HepG2 (cell line): ENCODE measurements around the gene RIC3. TPM values are rescaled to one million over a fixed set of nuclear protein-coding genes. Genes with fewer than 3 reads are reported as not detected.

ENCODE experiments used
- ATAC-seq: fragments of 200-7000 bp; cut with Tn5 transposase; 3 replicates; pipeline ENCODE4 v1.9.1; 2020; ENCODE audit warnings: mild to moderate bottlenecking, moderate library complexity
- BruUV-seq: library from RNA; stranded (reverse); fragments of 400-500 nt; replicated peaks from 2 replicates; lab custom pipeline; 2021; lab: Mats Ljungman, UMichigan
- CTCF ChIA-PET: fragments of 300-600 bp; formaldehyde crosslinking; extraction: SDS; loops from one replicate; lab custom pipeline; 2021; ENCODE audit warnings: low total read pairs, inconsistent platforms, low intra/inter-chr PET ratio; lab: Yijun Ruan, JAX
- POLR2A ChIA-PET: fragments of 350-600 bp; sonication (Branson Sonifier 250); formaldehyde crosslinking; loops from one replicate; lab custom pipeline; 2020; ENCODE audit warnings: antibody characterized with exemption, inconsistent platforms; lab: Yijun Ruan, JAX
- DNase-seq: peaks from one replicate; pipeline ENCODE4 v3.0.0-alpha.2; 2015; ENCODE audit warnings: low spot score
- FAIRE-seq: peaks from 3 replicates; lab custom pipeline; 2011; peaks lifted over from hg19 to GRCh38; lab: Jason Lieb, UNC
- H2AFZ ChIP-seq: one replicate; pipeline ENCODE4 v1.6.1; 2011; ENCODE audit warnings: low read length, inconsistent platforms
- H3K27ac ChIP-seq: fragments of 300-600 bp; 3 replicates; pipeline ENCODE4 v1.8.0; 2011; ENCODE audit warnings: mixed run types, mild to moderate bottlenecking, mixed read lengths, low read length, inconsistent platforms; ENCODE audit not compliant: insufficient read depth; ENCODE audit errors: extremely low read length
- H3K27me3 ChIP-seq, 2 experiments: fragments of 200-600 bp in 1 of 2; 2 replicates in 1 of 2; 3 replicates in 1 of 2; pipeline versions ENCODE4 v1.6.0 to v1.8.0; 2011; ENCODE audit warnings: low read length in 2 of 2, mild to moderate bottlenecking in 2 of 2, moderate library complexity in 2 of 2, inconsistent platforms in 1 of 2; ENCODE audit not compliant: insufficient read depth in 2 of 2, control insufficient read depth in 1 of 2
- H3K36me3 ChIP-seq, 2 experiments: fragments of 200-600 bp in 1 of 2; replicated peaks in 1 of 2; 2 replicates in 1 of 2; 3 replicates in 1 of 2; pipeline versions ENCODE4 v1.5.1 to v1.8.0; 2011; ENCODE audit warnings: low read length in 2 of 2, inconsistent platforms in 1 of 2; ENCODE audit not compliant: insufficient read depth in 2 of 2, control insufficient read depth in 1 of 2
- H3K4me1 ChIP-seq: 2 replicates; pipeline ENCODE4 v1.5.1; 2012; ENCODE audit warnings: low read length, inconsistent platforms; ENCODE audit not compliant: insufficient read depth
- H3K4me2 ChIP-seq: 2 replicates; pipeline ENCODE4 v1.6.0; 2011; ENCODE audit warnings: low read depth, low read length, inconsistent platforms
- H3K4me3 ChIP-seq, 3 experiments: fragments of 200-600 bp in 1 of 3; sonication (generic), shearing (Covaris generic) in 1 of 3; replicated peaks in 1 of 3; 2 replicates each; pipeline ENCODE4 v1.5.1; 2011 to 2016; ENCODE audit warnings: low read length in 3 of 3, inconsistent platforms in 2 of 3, low read depth in 2 of 3, mild to moderate bottlenecking in 2 of 3, control low read depth in 1 of 3, mixed read lengths in 1 of 3; ENCODE audit not compliant: insufficient read depth in 1 of 3
- H3K79me2 ChIP-seq: one replicate; pipeline ENCODE4 v1.6.1; 2011; ENCODE audit warnings: low read length, inconsistent platforms; ENCODE audit not compliant: insufficient read depth
- H3K9ac ChIP-seq: 2 replicates; pipeline ENCODE4 v1.6.0; 2011; ENCODE audit warnings: mild to moderate bottlenecking, low read depth, low read length, inconsistent platforms; ENCODE audit not compliant: insufficient read depth
- H3K9me3 ChIP-seq: 2 replicates; pipeline ENCODE4 v1.5.1; 2012; ENCODE audit warnings: mild to moderate bottlenecking, low read length
- H4K20me1 ChIP-seq: 2 replicates; pipeline ENCODE4 v1.6.0; 2011; ENCODE audit warnings: inconsistent platforms, mild to moderate bottlenecking, low read length, moderate library complexity; ENCODE audit not compliant: insufficient read depth
- CCDC6 ChIP-seq: sonication (generic); formaldehyde crosslinking; IDR thresholded peaks from 2 replicates; pipeline ENCODE4 v1.8.1; 2022; ENCODE audit warnings: mild to moderate bottlenecking, missing genetic modification reagents, moderate library complexity
- DPF2 ChIP-seq: sonication (generic); formaldehyde crosslinking; IDR thresholded peaks from 2 replicates; pipeline ENCODE4 v1.4.0; 2020; ENCODE audit warnings: mild to moderate bottlenecking, low read depth, missing genetic modification reagents, borderline replicate concordance
- GLMP ChIP-seq: sonication (generic); formaldehyde crosslinking; IDR thresholded peaks from 2 replicates; pipeline ENCODE4 v1.9.0; 2021; ENCODE audit warnings: missing genetic modification reagents, mild to moderate bottlenecking, borderline replicate concordance
- NR2C2 ChIP-seq: sonication (generic); formaldehyde crosslinking; IDR thresholded peaks from 2 replicates; pipeline ENCODE4 v1.4.0; 2020; ENCODE audit warnings: missing genetic modification reagents, mild to moderate bottlenecking, moderate library complexity, borderline replicate concordance
- SRF ChIP-seq: IDR thresholded peaks from 2 replicates; pipeline ENCODE4 v1.6.1; 2011; ENCODE audit warnings: mild to moderate bottlenecking, low read depth, low read length, moderate library complexity
- TAF15 ChIP-seq: fragments of 200-400 bp; formaldehyde crosslinking; IDR thresholded peaks from one replicate; pipeline ENCODE4 v1.6.1; 2018; ENCODE audit warnings: mild to moderate bottlenecking, low read depth, low read length; ENCODE audit not compliant: poor library complexity, severe bottlenecking
- TRIM24 ChIP-seq: sonication (generic); formaldehyde crosslinking; IDR thresholded peaks from 2 replicates; pipeline ENCODE4 v1.8.0; 2022; ENCODE audit warnings: mild to moderate bottlenecking, missing genetic modification reagents
- ZNF770 ChIP-seq: sonication (generic); formaldehyde crosslinking; IDR thresholded peaks from 2 replicates; pipeline ENCODE4 v1.5.0; 2020; ENCODE audit warnings: mild to moderate bottlenecking, missing genetic modification reagents
- ZNF850 ChIP-seq: sonication (generic); formaldehyde crosslinking; conservative IDR thresholded peaks from 2 replicates; pipeline ENCODE4 v1.9.0; 2021; ENCODE audit warnings: mild to moderate bottlenecking, missing genetic modification reagents
- WGBS: methylation state at CpG from one replicate; pipeline ENCODE4 v1.1.6; 2017; ENCODE audit warnings: low lambda C conversion rate; 5-methylcytosine and 5-hydroxymethylcytosine counted together
- in situ Hi-C: cut with HindIII; loops from 2 replicates; pipeline ENCODE4 v1.10.0; 2017; ENCODE audit warnings: low pct_unique_long_range_greater_than_20kb; ENCODE audit not compliant: extremely low pct_ligation_motif_present
- intact Hi-C: fragments of 100-400 bp; cut with micrococcal nuclease; formaldehyde crosslinking; loops from one replicate; pipeline ENCODE4 v1.10.0; 2022; ENCODE audit not compliant: unreplicated experiment
- polyA plus RNA-seq, 8 experiments: library from polyadenylated mRNA; depleted of rRNA in 3 of 8; stranded (reverse) in 7 of 8; unstranded in 1 of 8; fragments of >200 nt; fragmentation: Illumina TruSeq in 4 of 8; extraction: Trizol in 4 of 8; gene quantifications; 2 replicates each; pipeline versions ENCODE4 v1.2.1 to v1.2.3, GENCODE V29; 2011 to 2016; ENCODE audit warnings: low read depth in 4 of 8, missing spikeins in 1 of 8, mixed read lengths in 1 of 8; ENCODE audit not compliant: insufficient read depth in 1 of 8
- total RNA-seq, 5 experiments: library from RNA; depleted of rRNA; stranded (reverse); fragments of >200 nt; fragmentation: Illumina TruSeq; extraction: Trizol; gene quantifications; 2 replicates each; pipeline ENCODE4 v1.2.3, GENCODE V29; 2016; ENCODE audit warnings: low read depth in 1 of 5
- TF ChIP-seq, protein P1 (sequence below): fragments of 450-650 bp; IDR thresholded peaks from 2 replicates; pipeline ENCODE4 v1.6.1; 2017; ENCODE audit warnings: mild to moderate bottlenecking
- TF ChIP-seq, protein P2 (sequence below): sonication (generic); formaldehyde crosslinking; IDR thresholded peaks from 2 replicates; pipeline ENCODE4 v1.8.1; 2023; ENCODE audit warnings: mild to moderate bottlenecking, moderate library complexity, missing genetic modification reagents
- TF ChIP-seq, protein P3 (sequence below): sonication (generic); formaldehyde crosslinking; IDR thresholded peaks from 2 replicates; pipeline ENCODE4 v1.4.0; 2020; ENCODE audit warnings: missing genetic modification reagents
- TF ChIP-seq, protein P4 (sequence below): sonication (generic); formaldehyde crosslinking; IDR thresholded peaks from 2 replicates; pipeline ENCODE4 v1.4.0; 2020; ENCODE audit warnings: mild to moderate bottlenecking, missing genetic modification reagents

The RIC3 gene
- total and polyA plus RNA-seq, 2 of the 13 experiments (the other 11 are each of a cell fraction or from before 2014, with no cell fraction given), result not detected

GRCh38 chr11:8183111-8183510, 14.3 kb upstream of the RIC3 start (continued):
- TF ChIP-seq ZNF770 (no peak), TAF15 (no peak), SRF (no peak), TRIM24 (CRISPR knock-in tag) (no peak)
- TF ChIP-seq, protein P1, sequence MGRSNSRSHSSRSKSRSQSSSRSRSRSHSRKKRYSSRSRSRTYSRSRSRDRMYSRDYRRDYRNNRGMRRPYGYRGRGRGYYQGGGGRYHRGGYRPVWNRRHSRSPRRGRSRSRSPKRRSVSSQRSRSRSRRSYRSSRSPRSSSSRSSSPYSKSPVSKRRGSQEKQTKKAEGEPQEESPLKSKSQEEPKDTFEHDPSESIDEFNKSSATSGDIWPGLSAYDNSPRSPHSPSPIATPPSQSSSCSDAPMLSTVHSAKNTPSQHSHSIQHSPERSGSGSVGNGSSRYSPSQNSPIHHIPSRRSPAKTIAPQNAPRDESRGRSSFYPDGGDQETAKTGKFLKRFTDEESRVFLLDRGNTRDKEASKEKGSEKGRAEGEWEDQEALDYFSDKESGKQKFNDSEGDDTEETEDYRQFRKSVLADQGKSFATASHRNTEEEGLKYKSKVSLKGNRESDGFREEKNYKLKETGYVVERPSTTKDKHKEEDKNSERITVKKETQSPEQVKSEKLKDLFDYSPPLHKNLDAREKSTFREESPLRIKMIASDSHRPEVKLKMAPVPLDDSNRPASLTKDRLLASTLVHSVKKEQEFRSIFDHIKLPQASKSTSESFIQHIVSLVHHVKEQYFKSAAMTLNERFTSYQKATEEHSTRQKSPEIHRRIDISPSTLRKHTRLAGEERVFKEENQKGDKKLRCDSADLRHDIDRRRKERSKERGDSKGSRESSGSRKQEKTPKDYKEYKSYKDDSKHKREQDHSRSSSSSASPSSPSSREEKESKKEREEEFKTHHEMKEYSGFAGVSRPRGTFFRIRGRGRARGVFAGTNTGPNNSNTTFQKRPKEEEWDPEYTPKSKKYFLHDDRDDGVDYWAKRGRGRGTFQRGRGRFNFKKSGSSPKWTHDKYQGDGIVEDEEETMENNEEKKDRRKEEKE, result no peak
- TF ChIP-seq, protein P2, sequence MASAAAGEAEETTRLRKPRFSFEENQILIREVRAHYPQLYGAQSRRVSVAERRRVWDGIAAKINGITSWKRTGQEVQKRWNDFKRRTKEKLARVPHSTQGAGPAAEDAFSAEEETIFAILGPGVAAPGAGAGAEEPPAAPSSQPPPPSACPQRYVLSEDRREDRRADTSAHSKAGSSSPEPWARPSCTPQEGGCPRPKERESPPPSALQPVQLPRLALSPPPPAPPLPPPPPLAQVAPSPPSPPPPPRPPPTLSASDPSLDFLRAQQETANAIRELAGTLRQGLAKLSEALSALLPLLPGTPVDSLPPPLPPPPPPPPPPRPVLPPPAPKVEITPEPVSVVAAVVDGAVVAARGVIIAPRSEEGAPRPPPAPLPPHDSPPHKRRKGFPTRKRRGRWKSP (CRISPR knock-in tag), result no peak

DNA sequence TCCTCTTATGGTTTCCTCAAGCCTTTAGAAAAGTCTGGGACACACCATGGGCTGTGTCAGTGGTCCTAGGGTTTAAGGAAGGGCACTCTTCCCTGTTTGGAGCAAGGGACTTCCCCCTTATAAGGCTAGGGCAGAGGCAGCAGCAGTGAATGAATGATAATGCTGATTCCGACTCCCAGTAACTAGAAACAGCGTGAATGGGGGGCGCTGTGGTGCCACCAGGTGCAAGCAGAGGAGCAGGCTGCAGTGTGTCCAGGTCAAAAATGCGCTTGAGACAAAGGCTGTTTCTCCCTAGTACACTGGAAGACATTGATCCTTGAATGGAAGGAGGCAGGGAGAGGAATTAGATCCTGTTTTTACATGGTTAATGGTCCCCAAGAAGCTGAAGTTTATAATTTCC, 11.6 kb upstream of the RIC3 start:
- ATAC-seq (no peak), FAIRE-seq (no peak), DNase-seq (no peak)
- H3K9ac ChIP-seq, result no peak overlapping the region
- CTCF ChIA-PET, result no interaction called here
- peaks cover 2 to 10% of the 10 kb centered on the region in 2 experiments; a peak in 3 of 5 replicates for H3K27me3 ChIP-seq
- no peaks in the 10 kb centered on the region for H3K36me3 ChIP-seq
- POLR2A ChIA-PET, result no interaction called here
- BruUV-seq, result no TSS peak
- H3K4me2 ChIP-seq, result no peak overlapping the region
- intact Hi-C loops, result no loop called here
- WGBS, result 5% methylated on average over 3 of the region's 4 CpGs
- no peaks in the 10 kb centered on the region for H3K9me3 ChIP-seq
- no peaks in the 10 kb centered on the region for H4K20me1 ChIP-seq
- no peak overlapping the region for H3K27ac ChIP-seq
- H2AFZ ChIP-seq, result no peak overlapping the region
- H3K79me2 ChIP-seq, result no peaks in the 10 kb centered on the region
- in situ Hi-C loops, result no loop called here
- H3K4me3 ChIP-seq, result no peak overlapping the region
- no peaks in the 10 kb centered on the region for H3K4me1 ChIP-seq
- no peak for TF ChIP-seq DPF2
- TF ChIP-seq, protein P3, sequence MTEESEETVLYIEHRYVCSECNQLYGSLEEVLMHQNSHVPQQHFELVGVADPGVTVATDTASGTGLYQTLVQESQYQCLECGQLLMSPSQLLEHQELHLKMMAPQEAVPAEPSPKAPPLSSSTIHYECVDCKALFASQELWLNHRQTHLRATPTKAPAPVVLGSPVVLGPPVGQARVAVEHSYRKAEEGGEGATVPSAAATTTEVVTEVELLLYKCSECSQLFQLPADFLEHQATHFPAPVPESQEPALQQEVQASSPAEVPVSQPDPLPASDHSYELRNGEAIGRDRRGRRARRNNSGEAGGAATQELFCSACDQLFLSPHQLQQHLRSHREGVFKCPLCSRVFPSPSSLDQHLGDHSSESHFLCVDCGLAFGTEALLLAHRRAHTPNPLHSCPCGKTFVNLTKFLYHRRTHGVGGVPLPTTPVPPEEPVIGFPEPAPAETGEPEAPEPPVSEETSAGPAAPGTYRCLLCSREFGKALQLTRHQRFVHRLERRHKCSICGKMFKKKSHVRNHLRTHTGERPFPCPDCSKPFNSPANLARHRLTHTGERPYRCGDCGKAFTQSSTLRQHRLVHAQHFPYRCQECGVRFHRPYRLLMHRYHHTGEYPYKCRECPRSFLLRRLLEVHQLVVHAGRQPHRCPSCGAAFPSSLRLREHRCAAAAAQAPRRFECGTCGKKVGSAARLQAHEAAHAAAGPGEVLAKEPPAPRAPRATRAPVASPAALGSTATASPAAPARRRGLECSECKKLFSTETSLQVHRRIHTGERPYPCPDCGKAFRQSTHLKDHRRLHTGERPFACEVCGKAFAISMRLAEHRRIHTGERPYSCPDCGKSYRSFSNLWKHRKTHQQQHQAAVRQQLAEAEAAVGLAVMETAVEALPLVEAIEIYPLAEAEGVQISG (CRISPR knock-in tag), result no peak
- TF ChIP-seq, protein P4, sequence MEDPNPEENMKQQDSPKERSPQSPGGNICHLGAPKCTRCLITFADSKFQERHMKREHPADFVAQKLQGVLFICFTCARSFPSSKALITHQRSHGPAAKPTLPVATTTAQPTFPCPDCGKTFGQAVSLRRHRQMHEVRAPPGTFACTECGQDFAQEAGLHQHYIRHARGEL (CRISPR knock-in tag), result no peak
- no peak for TF ChIP-seq GLMP (CRISPR knock-in tag)
- TF ChIP-seq CCDC6 (CRISPR knock-in tag), result no peak
- no peak for TF ChIP-seq NR2C2 (CRISPR knock-in tag)
- TF ChIP-seq ZNF850 (CRISPR knock-in tag), result no peak
